ENCODE data around the gene OR6B3.

OR6B3 gene

GRCh38 chr2:240052524-240052923 lies 797 bp downstream of the OR6B3 start:
- H3K4me1 ChIP-seq (ENCODE audit: control insufficient read depth, low read length): no peaks in the 10 kb centered on the region
- TF ChIP-seq CTCF (IDR thresholded peaks at IDR 0.05; ENCODE audit: low read depth, low read length, poor library complexity, severe bottlenecking) (no peak), EZH2phosphoT487 (IDR thresholded peaks at IDR 0.05; ENCODE audit: borderline replicate concordance, low read length) (no peak)
- no peak overlapping the region for H3K27ac ChIP-seq (ENCODE audit: low read depth, low read length)
- H3F3A ChIP-seq (ENCODE audit: control insufficient read depth, insufficient read depth): no peaks in the 10 kb centered on the region
- peaks cover 2% of the 10 kb centered on the region; the same call in 1 of the 2 replicates for H3K27me3 ChIP-seq (ENCODE audit: control insufficient read depth, low read length)
- no peaks in the 10 kb centered on the region for H3K9me3 ChIP-seq (ENCODE audit: control insufficient read depth, insufficient read depth, low read length)
- H3K4me2 ChIP-seq (ENCODE audit: low read length): no peak overlapping the region
- H4K20me1 ChIP-seq (ENCODE audit: control insufficient read depth, insufficient read depth, low read depth, low read length): no peaks in the 10 kb centered on the region
- H3K79me2 ChIP-seq (ENCODE audit: control insufficient read depth, low read length): no peaks in the 10 kb centered on the region
- H3K36me3 ChIP-seq (ENCODE audit: control insufficient read depth, low read length): no peaks in the 10 kb centered on the region
- H3K4me3 ChIP-seq (ENCODE audit: low read length): no peak overlapping the region
- H3K9me2 ChIP-seq (replicated peaks; ENCODE audit: control insufficient read depth, low read length): no peaks in the 10 kb centered on the region

GRCh38 chr2:240051697-240052096 lies 1.6 kb downstream of the OR6B3 start:
- H3K79me2 ChIP-seq (ENCODE audit: control insufficient read depth, low read length): no peaks in the 10 kb centered on the region
- no peak overlapping the region for H3K4me2 ChIP-seq (ENCODE audit: low read length)
- no peaks in the 10 kb centered on the region for H4K20me1 ChIP-seq (ENCODE audit: control insufficient read depth, insufficient read depth, low read depth, low read length)
- peaks cover 2% of the 10 kb centered on the region; the same call in 1 of the 2 replicates for H3K27me3 ChIP-seq (ENCODE audit: control insufficient read depth, low read length)
- no peaks in the 10 kb centered on the region for H3K36me3 ChIP-seq (ENCODE audit: control insufficient read depth, low read length)
- H3K9me3 ChIP-seq (ENCODE audit: control insufficient read depth, insufficient read depth, low read length): no peaks in the 10 kb centered on the region
- H3K4me3 ChIP-seq (ENCODE audit: low read length): no peak overlapping the region
- H3K4me1 ChIP-seq (ENCODE audit: control insufficient read depth, low read length): no peaks in the 10 kb centered on the region
- no peaks in the 10 kb centered on the region for H3F3A ChIP-seq (ENCODE audit: control insufficient read depth, insufficient read depth)
- no peaks in the 10 kb centered on the region for H3K9me2 ChIP-seq (replicated peaks; ENCODE audit: control insufficient read depth, low read length)
- TF ChIP-seq EZH2phosphoT487 (IDR thresholded peaks at IDR 0.05; ENCODE audit: borderline replicate concordance, low read length) (no peak), CTCF (IDR thresholded peaks at IDR 0.05; ENCODE audit: low read depth, low read length, poor library complexity, severe bottlenecking) (no peak)
- H3K27ac ChIP-seq (ENCODE audit: low read depth, low read length): no peak overlapping the region

- no peaks in the 10 kb centered on the region for H3F3A ChIP-seq (ENCODE audit: control insufficient read depth, insufficient read depth)
- H4K20me1 ChIP-seq (ENCODE audit: control insufficient read depth, insufficient read depth, low read depth, low read length): no peaks in the 10 kb centered on the region
- no peaks in the 10 kb centered on the region for H3K9me3 ChIP-seq (ENCODE audit: control insufficient read depth, insufficient read depth, low read length)
- no peak overlapping the region for H3K27ac ChIP-seq (ENCODE audit: low read depth, low read length)
- H3K27me3 ChIP-seq (ENCODE audit: control insufficient read depth, low read length): peaks cover 2% of the 10 kb centered on the region; the same call in 1 of the 2 replicates
- no peak overlapping the region for H3K4me2 ChIP-seq (ENCODE audit: low read length)
- H3K4me1 ChIP-seq (ENCODE audit: control insufficient read depth, low read length): no peaks in the 10 kb centered on the region
- H3K36me3 ChIP-seq (ENCODE audit: control insufficient read depth, low read length): no peaks in the 10 kb centered on the region
- TF ChIP-seq CTCF (IDR thresholded peaks at IDR 0.05; ENCODE audit: low read depth, low read length, poor library complexity, severe bottlenecking): no peak
- TF ChIP-seq EZH2phosphoT487 (IDR thresholded peaks at IDR 0.05; ENCODE audit: borderline replicate concordance, low read length): no peak
- no peaks in the 10 kb centered on the region for H3K9me2 ChIP-seq (replicated peaks; ENCODE audit: control insufficient read depth, low read length)
- no peak overlapping the region for H3K4me3 ChIP-seq (ENCODE audit: low read length)
- no peaks in the 10 kb centered on the region for H3K79me2 ChIP-seq (ENCODE audit: control insufficient read depth, low read length)
Observed at GRCh38 chr2:240050278-240050677, 3.0 kb downstream of the OR6B3 start.
